SHP77 (cell line): ENCODE results near the gene GP1BA.
A peak's percentile ranks its signal among the peaks of the same experiment; 100 is the strongest.

Source experiments
- DNase-seq, 2 experiments: peaks; one replicate each; lab custom pipeline; 2025; lab: John Stamatoyannopoulos, UW

The GP1BA gene

DNA sequence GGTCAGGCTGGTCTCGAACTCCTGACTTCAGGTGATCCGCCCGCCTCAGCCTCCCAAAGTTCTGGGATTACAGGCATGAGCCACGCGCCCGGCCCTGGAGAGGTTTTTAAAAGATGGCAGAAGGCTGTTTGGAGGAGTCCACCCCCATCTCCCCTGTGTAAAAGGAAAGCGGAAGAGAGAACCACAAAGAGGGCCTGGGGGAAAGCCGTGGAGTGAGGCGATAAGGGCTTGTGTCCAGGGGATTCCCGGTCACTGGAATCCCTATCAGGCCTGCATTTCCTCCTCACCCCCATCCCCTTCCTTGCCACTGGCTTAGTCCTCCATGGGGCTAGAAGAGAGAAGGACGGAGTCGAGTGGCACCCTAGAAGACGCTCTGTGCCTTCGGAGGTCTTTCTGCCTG lies at the start of gene GP1BA:
TSS of gene GP1BA (plus strand) at position 315 of the 400 bp plus-strand sequence. CDS start 328 bp downstream, outside the sequence.
- DNase-seq = no peak

DNA sequence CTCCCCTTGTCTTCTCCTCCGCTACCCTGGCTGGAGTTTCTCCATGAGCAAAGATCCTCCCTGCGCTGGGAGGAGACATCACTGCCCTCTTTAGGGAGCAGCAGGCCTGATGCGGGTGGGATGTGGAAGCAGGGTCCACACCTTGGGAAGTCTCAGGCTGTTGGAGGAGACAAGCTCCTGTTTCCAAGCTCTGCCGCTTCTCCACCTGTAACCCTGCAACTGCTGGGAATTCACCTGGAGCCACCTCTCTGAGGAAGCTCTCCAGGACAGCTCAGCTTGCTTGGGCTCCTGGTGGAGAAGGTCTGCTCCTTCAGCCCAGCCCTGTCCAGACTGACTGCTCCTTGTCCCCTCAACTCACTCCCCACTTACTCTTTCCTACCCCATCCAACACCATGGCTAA lies 47.6 kb upstream of the GP1BA start:
- DNase-seq = no peak

DNA sequence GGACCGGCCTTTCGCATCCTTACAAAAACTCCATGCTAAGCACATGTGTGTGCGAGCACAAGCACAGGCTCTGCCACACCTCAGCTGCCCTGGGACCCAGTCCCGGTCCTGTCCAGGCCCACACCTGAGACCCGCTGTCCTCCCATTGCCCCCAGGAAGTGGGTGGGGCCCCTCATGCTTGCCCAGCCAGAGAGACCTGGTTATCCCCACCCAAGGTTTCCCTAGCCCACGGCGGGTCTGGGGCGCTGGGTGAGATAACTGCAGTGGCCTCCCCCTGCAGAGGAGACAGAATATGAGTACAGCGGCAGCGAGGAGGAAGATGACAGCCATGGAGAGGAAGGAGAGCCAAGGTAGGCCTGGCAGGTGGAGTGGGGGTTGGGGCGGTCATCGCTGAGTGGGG lies 45.2 kb upstream of the GP1BA start:
- no peak for DNase-seq

DNA sequence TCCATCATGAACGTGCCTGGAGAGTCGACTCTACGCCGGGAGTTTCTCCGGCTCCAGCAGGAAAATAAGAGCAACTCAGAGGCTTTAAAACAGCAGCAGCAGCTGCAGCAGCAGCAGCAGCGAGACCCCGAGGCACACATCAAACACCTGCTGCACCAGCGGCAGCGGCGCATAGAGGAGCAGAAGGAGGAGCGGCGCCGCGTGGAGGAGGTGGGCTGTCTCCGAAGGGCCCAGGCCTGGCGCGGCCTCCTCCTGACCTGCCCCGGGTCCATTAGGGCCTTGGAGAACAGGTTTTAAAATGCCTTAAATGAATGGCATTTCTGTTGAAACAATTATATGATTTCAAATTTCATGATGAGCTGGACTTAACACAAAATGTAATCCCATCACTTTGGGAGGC lies 44.5 kb upstream of the GP1BA start:
- DNase-seq = no peak

DNA sequence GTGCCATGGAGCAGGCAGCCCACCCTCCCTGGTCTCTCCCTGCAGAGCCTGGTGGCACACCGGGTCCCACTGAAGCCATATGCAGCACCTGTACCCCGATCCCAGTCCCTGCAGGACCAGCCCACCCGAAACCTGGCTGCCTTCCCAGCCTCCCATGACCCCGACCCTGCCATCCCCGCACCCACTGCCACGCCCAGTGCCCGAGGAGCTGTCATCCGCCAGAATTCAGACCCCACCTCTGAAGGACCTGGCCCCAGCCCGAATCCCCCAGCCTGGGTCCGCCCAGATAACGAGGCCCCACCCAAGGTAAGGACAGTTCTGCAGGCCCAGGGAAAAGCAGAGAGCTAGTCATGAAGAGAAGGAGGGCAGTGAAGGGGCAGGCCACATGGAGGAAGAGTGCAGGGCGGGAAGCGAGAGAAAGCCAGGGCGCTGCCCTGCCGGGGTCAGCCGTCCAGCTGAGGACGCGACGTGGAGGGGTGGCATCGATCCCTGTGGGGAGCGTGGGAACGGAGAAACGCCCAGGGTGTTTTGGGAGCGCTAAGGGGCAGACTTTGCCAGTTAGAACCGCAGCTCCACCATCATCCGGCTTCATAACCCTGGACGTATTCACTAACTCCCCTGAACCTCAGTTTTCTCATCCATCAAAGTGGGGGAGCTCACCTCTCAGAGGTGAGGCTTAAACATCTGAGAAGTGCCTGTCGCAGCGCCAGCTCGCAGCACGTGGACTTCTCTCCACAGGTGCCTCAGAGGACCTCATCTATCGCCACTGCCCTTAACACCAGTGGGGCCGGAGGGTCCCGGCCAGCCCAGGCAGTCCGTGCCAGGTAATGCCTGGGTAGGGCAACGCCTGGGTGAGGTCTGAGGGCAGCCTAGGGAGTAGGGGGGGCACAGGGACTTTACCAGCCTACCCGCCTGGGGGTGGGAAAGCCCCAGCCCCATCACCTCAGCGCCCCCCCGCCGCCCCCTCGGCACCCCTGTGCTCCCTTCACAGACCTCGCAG lies 40.4 kb upstream of the GP1BA start:
- DNase-seq = no peak

DNA sequence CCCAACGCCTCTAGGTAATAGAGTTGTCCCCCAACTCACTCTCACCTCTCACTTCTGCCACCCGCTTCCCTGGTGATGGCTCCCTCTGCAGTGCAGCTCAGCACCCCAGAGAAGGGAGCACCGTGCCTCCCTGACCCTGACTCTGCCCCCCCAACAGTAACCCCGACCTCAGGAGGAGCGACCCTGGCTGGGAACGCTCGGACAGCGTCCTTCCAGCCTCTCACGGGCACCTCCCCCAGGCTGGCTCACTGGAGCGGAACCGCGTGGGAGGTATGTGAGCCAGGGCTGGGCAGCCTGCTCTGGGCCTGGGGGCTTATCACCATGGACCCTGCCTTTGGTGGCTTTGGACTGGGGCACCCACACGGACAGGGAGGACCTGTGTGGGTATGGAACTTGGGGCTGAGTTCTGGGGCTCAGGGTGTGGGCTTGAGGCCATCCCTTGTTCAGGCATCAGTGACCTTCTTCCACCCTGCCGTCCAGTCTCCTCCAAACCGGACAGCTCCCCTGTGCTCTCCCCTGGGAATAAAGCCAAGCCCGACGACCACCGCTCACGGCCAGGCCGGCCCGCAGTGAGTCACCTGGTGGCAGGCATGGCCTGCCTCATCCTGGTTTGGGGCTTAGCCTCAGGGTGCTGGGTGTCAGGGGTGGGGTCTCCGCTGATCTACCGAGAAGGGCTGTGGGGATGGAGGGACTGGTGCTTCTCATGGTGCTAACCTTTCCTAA lies 39.4 kb upstream of the GP1BA start:
- no peak for DNase-seq

DNA sequence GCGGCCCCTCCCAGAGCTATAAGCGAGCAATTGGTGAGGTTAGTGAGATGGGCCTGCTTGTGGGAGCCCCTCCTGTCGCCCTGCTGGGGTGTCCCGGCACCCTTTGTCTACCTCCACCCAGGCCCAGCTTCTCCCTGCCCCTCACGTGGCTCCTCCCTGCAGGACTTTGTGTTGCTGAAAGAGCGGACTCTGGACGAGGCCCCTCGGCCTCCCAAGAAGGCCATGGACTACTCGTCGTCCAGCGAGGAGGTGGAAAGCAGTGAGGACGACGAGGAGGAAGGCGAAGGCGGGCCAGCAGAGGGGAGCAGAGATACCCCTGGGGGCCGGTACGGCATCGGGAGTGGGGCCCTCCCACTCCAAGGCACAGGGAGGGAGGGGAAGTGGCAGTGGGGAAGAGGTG lies 38.8 kb upstream of the GP1BA start:
- no peak for DNase-seq

DNA sequence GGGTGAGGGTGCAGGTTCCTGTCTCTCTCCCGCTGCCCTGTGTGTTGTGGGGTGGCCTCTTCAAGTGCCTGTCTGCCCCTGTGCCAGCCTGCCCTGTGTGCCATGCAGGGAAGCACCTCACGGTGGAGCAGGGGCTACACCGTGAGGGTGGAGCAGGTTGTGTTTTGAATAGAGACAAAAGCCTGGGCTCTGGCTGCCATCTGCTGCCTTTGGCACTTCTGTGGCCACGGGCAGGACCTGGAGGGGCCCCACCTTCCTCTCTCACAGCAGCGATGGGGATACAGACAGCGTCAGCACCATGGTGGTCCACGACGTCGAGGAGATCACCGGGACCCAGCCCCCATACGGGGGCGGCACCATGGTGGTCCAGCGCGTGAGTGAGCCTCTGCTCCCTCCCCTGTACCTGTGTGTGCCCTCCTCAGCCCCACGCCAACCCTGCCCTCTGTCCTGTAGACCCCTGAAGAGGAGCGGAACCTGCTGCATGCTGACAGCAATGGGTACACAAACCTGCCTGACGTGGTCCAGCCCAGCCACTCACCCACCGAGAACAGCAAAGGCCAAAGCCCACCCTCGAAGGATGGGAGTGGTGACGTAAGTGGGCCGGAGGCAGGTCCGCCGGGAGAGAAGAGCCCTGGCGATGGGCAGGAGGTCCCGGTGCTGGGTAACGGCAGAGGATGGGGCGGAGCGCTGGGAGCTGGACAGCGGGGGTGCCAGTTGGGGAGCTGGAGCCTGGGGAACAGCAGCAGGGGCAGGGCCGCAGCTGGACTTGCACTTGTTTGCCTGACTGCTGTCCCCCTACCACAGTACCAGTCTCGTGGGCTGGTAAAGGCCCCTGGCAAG lies 38.1 kb upstream of the GP1BA start:
- no peak for DNase-seq

DNA sequence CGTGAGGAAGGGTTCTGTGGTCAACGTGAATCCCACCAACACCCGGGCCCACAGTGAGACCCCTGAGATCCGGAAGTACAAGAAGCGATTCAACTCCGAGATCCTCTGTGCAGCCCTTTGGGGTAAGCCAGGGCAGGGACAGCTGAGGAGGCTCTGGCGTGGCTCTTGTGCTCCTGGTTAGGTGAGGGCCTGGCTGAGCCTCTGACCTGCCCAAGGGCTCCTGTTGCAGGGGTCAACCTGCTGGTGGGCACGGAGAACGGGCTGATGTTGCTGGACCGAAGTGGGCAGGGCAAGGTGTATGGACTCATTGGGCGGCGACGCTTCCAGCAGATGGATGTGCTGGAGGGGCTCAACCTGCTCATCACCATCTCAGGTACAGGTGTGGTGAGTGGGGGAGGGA lies 37.0 kb upstream of the GP1BA start:
- DNase-seq = no peak

DNA sequence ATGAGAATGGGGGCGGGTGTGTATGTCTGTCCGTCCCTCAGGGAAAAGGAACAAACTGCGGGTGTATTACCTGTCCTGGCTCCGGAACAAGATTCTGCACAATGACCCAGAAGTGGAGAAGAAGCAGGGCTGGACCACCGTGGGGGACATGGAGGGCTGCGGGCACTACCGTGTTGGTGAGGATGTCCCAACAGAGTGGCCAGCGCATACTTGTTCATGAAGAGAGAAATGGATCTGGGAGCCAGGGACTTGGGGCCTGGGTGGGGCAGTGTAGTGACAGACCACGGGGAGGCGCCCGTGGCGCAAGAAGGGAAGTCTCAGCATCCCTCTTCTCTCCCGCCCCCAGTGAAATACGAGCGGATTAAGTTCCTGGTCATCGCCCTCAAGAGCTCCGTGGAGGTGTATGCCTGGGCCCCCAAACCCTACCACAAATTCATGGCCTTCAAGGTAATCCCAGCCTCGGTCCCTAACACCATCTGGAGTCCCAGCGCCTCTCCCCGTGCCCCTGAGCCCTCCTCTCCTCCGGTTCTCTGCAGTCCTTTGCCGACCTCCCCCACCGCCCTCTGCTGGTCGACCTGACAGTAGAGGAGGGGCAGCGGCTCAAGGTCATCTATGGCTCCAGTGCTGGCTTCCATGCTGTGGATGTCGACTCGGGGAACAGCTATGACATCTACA lies 36.3 kb upstream of the GP1BA start:
- no peak for DNase-seq

DNA sequence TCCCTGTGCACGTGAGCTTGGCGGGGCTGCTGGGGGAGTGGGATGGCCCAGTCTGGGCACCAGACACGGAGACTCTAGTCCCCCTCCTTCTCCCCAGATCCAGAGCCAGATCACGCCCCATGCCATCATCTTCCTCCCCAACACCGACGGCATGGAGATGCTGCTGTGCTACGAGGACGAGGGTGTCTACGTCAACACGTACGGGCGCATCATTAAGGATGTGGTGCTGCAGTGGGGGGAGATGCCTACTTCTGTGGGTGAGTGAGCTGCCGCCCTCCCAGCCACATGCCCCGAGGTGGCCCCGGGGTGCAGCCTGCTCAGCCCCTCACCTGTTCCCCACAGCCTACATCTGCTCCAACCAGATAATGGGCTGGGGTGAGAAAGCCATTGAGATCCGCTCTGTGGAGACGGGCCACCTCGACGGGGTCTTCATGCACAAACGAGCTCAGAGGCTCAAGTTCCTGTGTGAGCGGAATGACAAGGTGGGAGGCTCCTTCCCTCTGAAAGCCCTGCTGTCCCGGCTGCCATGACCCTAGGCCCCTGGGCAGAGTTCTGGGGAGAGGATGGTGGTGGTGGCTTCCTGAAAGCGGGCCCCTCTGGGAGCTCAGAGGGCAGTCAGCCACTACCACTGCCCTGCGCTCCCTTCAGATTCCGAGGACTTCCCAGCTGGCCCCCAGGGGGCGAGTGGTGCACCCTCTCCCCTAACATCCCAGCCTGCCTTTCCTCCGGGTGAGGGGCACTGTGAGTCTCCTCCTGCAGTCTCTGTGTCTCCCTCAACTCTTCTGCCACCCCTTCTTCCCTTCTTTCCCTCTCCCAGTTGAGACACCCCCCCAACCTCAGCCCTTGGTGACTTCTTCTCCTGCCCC lies 35.5 kb upstream of the GP1BA start:
- DNase-seq = no peak

DNA sequence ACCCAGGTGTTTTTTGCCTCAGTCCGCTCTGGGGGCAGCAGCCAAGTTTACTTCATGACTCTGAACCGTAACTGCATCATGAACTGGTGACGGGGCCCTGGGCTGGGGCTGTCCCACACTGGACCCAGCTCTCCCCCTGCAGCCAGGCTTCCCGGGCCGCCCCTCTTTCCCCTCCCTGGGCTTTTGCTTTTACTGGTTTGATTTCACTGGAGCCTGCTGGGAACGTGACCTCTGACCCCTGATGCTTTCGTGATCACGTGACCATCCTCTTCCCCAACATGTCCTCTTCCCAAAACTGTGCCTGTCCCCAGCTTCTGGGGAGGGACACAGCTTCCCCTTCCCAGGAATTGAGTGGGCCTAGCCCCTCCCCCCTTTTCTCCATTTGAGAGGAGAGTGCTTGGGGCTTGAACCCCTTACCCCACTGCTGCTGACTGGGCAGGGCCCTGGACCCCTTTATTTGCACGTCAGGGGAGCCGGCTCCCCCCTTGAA lies 34.8 kb upstream of the GP1BA start:
- no peak for DNase-seq

DNA sequence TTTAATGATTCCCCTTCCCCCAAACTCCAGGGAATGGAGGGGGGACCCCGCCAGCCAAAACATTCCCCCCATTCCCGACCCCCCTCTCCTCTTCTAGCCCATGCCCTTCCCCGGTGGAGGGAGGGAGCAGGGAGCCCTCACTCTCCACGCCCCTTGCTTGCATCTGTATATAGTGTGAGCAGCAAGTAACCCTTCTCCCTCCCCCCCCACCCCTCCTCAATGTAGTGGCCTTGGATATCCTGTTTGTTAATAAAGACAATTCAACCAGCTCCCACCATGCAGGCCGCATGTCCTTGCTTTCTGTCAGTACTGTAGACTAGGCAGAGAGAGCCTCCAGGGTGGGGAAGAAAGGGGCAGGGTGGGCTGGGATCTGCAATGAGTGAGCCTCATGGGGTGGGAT lies 34.3 kb upstream of the GP1BA start:
- no peak for DNase-seq

DNA sequence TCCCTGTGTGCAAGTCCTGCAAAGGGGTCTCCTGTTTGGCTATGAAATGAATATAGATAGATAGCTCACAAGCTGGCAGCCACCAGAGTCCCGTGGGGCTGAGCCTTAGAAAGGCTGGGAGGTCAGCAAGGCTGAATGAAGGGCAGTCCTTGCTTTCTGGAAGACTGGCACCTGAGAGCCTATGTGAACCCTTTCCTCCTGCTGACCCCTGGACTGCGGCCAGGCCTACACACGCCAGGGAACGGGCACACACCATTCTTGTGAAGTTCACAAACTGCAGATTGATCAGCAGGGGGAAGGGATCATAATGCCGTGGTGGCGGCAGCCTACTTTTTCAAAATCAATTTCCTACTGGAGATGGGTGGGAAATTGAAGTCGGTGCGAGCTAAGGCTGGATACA lies 33.7 kb upstream of the GP1BA start:
- DNase-seq = no peak

DNA sequence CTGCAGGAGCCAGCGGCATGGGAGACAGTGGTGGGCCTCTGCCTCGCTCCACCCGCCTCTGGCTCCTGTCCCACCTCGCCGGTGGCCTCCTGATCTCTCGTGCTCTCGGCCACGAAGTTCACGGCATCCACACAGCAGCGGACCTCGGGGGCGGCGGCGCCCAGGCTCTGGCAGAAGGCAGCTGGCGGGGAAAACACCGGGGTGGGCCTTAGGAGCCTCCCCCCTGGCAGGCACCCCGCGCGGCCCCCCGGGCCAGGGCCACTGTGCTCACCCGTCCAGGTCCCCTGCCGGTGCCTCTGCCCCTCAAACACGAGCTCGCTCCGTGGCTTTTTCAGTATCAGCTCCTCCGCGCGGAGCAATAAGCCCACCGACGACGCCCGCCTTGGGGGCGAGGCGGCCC lies 33.1 kb upstream of the GP1BA start:
- DNase-seq = no peak

DNA sequence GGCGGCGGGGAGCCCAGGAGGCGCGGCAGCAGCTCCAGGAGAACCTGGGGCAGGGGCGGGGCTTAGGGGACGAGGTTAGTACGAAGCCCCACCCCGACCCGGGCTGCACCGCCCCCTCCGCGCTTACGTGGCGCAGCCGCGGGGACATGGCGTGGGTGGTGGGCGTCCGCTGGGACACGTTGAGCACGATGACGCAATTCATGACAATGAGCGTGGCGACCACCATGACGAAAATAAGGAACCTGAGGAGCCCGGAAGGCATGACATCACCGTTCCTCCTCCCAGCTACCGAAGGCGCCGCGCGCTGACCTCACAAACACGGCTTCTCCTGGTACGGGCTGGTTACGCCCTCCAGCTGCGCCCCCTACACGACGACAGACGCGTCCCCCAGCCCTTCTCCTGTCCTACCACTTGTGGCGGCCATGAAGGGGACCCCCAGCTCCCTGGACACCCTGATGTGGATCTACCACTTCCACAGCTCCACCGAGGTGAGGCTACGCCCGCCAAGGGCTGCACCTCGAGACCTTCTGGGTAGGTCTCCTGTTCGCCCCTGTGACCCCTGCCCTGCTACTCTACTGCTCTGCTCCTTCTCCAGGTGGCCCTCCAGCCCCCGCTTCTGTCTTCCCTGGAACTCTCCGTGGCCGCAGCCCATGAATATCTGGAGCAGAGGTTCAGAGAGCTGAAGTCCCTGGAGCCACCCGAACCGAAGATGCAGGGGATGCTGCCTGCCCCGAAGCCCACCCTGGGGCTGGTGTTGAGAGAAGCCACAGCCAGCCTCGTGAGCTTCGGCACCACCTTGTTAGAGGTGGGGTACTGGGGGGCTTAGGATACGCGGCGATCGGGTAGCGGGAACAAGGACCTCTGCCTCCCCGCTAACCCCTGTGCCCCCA lies 32.5 kb upstream of the GP1BA start, which contains the start of gene C17orf107:
TSS of gene C17orf107 (plus strand) at position 196 of the 890 bp plus-strand sequence. CDS start at position 423, 227 bp downstream.
- peak in 1 of 2 experiments; percentile 42 for DNase-seq

DNA sequence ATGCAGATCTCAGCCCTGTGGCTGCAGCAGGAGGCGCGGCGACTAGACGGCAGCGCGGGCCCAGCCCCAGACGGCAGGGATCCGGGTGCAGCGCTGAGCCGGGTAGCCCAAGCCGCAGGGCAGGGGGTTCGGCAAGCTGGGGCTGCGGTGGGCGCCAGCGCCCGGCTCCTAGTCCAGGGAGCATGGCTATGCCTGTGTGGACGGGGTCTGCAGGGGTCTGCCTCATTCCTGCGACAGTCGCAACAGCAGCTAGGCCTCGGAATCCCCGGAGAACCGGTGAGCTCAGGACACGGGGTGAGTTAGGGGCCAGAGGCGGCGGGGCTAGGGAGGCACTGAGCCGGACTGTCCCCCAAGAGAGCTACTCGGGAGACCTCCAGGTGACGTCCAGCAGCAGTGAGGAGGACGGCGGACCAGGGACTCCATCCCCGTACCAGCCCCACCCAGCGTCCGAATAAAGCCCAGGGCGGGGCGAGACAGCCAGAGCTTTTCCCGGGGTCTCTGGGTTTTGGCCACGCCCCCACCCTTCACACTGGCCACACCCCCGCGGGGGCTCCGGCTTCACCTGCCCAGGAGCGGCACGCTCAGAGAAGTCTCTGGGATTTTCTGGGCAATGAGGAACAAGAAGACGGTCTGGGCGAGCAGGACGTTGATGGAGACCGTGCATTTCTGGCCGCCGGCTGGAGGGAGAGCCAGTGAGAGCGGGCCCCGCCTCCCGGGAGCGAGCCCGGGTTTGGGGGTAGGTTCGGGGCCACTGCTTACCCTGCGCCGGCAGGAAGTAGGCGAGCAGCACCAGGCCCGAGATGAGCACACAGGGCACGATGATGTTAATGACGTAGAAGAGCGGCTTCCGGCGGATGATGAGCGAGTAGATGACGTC lies 31.6 kb upstream of the GP1BA start:
- DNase-seq = no peak

DNA sequence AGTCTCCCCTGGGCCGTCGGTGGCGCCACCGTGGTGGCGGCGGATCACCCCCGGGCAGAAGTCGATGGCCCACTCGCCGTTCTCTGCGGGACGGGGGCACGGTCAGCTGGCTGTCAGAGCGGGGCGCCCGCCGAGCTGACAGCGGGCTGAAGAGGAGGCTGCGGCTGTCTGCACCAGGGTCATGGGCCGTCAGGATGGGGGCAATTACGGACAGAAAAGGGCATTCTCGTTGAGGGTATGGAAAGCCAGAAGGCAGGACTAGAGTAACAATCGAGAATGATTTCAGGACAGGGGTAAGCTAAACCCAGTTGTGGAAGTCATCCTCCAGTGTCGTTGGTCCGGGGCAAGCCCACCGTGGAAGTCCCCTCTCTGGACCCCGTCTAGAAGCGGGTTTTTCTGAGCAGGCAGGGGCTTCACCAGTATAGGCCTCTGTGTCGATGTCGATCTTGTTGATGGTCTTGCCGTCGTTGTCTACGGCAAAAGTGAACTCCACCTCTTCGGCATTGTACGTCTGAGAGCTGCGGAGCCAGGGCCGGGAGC lies 30.9 kb upstream of the GP1BA start:
- DNase-seq = no peak
